WI38 (cell line): ENCODE measurements around the gene CCER1.
A peak's percentile ranks its signal among the peaks of the same experiment; 100 is the strongest.

Experiments
- H3K4me3 ChIP-seq: 2 replicates; pipeline ENCODE4 v1.5.1; 2011; ENCODE audit warnings: low read depth, mild to moderate bottlenecking, control low read depth, low read length
- CTCF ChIP-seq: IDR thresholded peaks from 2 replicates; pipeline ENCODE4 v1.5.1; 2012; ENCODE audit warnings: low read depth, mild to moderate bottlenecking, control low read depth, low read length

Gene CCER1

GRCh38 chr12:90969851-90970250 is 14.9 kb upstream of the CCER1 start:
- TF ChIP-seq CTCF = no peak
- no peak overlapping the region for H3K4me3 ChIP-seq

GRCh38 chr12:90969346-90969745 is 14.4 kb upstream of the CCER1 start:
- H3K4me3 ChIP-seq = no peak overlapping the region
- no peak for TF ChIP-seq CTCF

- TF ChIP-seq CTCF = no peak
Measured at GRCh38 chr12:90965204-90965603, 10.2 kb upstream of the CCER1 start.

GRCh38 chr12:90964616-90965015 is 9.6 kb upstream of the CCER1 start:
- TF ChIP-seq CTCF = no peak
- no peak overlapping the region for H3K4me3 ChIP-seq

More at GRCh38 chr12:90965204-90965603, 10.2 kb upstream of the CCER1 start:
- no peak overlapping the region for H3K4me3 ChIP-seq

GRCh38 chr12:90963946-90964345 is 9.0 kb upstream of the CCER1 start:
- no peak overlapping the region for H3K4me3 ChIP-seq

GRCh38 chr12:90961154-90961553 is 6.2 kb upstream of the CCER1 start:
- TF ChIP-seq CTCF = no peak
- H3K4me3 ChIP-seq = no peak overlapping the region

More at GRCh38 chr12:90963946-90964345, 9.0 kb upstream of the CCER1 start:
- TF ChIP-seq CTCF = no peak

- no peak overlapping the region for H3K4me3 ChIP-seq
Measured at GRCh38 chr12:90959538-90960139, 4.7 kb upstream of the CCER1 start.

More at GRCh38 chr12:90959538-90960139, 4.7 kb upstream of the CCER1 start:
- TF ChIP-seq CTCF = peak; percentile 63
